KMS-11 (cell line): ENCODE measurements around the gene LARP1B.

ENCODE experiments used
- H2AFZ ChIP-seq: fragments of 200-600 bp; sonication (generic); 2 replicates; pipeline ENCODE4 v1.6.1; 2016; ENCODE audit warnings: antibody characterized with exemption, mixed run types, low read depth
- H3K27ac ChIP-seq: fragments of 200-600 bp; sonication (generic); 2 replicates; pipeline ENCODE4 v1.6.1; 2016; ENCODE audit warnings: mild to moderate bottlenecking, mixed run types
- H3K27me3 ChIP-seq: fragments of 200-600 bp; sonication (generic); 2 replicates; pipeline ENCODE4 v1.6.1; 2017; ENCODE audit warnings: mild to moderate bottlenecking, low read depth, mixed run types, moderate library complexity; ENCODE audit not compliant: insufficient read depth
- H3K36me3 ChIP-seq: fragments of 200-600 bp; sonication (generic); 2 replicates; pipeline ENCODE4 v1.6.1; 2017; ENCODE audit warnings: mild to moderate bottlenecking, mixed run types; ENCODE audit not compliant: insufficient read depth
- H3K4me1 ChIP-seq: fragments of 200-600 bp; sonication (generic); 2 replicates; pipeline ENCODE4 v1.6.1; 2016; ENCODE audit warnings: mild to moderate bottlenecking, low read depth, mixed run types; ENCODE audit not compliant: poor library complexity, severe bottlenecking
- H3K4me2 ChIP-seq: fragments of 200-600 bp; sonication (generic); 2 replicates; pipeline ENCODE4 v1.7.0; 2016; ENCODE audit warnings: mild to moderate bottlenecking, mixed run types
- H3K4me3 ChIP-seq: fragments of 200-600 bp; sonication (generic); IDR thresholded peaks from 2 replicates; pipeline ENCODE4 v1.6.1; 2017; ENCODE audit warnings: low read depth, low read length, mixed read lengths; ENCODE audit not compliant: insufficient read depth
- H3K79me2 ChIP-seq: fragments of 200-600 bp; sonication (generic); 2 replicates; pipeline ENCODE4 v1.6.1; 2016; ENCODE audit warnings: low read depth, mixed run types; ENCODE audit not compliant: insufficient read depth
- H3K9ac ChIP-seq: fragments of 200-600 bp; sonication (generic); 2 replicates; pipeline ENCODE4 v1.6.1; 2016; ENCODE audit warnings: mild to moderate bottlenecking, mixed run types
- H4K20me1 ChIP-seq: fragments of 200-600 bp; sonication (generic); 2 replicates; pipeline ENCODE4 v1.6.1; 2016; ENCODE audit warnings: mild to moderate bottlenecking, mixed run types; ENCODE audit not compliant: insufficient read depth
- TF ChIP-seq, protein P1 (sequence below): fragments of 200-600 bp; sonication (generic); conservative IDR thresholded peaks from 2 replicates; pipeline ENCODE4 v1.6.1; 2017; ENCODE audit warnings: low read depth, mild to moderate bottlenecking, antibody characterized with exemption, low read length, moderate library complexity, mixed read lengths

Gene LARP1B

DNA sequence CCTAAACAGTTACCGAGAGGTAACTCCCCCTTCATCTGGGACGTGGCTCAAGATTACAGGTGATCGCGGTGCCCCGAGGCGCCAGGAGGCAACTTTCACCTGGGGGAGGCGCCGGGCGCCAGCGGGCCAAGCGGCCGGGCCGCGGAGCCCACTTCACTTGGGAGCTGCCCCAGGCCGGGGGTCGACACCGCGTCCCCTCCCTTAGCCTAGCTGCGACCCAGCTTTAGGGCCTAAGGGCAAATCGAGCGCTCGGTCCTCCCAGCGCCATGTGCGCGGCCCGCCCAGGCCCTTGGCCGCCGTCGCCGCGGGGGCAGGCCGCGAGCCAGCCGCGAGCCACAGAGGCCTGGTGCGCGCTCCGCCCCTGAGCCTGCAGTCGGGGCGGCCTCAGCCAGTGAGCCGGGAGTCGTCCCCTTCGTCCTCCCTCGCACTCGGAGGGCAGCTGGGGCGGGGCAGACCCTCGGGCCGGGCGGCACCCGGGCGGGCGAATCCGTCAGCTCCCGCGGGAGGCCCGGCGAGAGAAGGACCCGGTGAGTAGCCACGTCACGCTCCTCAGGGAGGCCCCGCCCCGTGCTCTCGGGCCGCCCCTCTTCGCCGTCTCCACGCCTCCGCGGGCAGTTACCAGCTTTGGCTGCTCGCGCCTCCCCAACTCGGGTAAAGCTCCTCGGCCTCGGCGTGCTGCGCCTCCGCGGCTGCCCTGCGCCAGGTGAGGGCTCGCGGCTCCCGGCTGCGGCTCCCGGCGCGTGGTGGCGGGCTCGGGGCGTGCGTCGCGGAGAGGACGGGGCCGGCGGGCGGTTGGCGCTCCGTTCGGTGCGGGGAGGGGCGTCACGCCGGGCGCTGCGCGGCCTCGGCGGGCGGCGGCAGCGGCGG, at the start of gene LARP1B:
LARP1B (plus strand) TSS at position 614 of the 867 bp plus-strand sequence. CDS start 13,640 bp downstream, outside the sequence.
- Histone ChIP-seq H4K20me1 (peaks cover 6% of the 10 kb centered on the region; the same call in 1 of the 2 replicates), H3K4me1 (peaks cover 10% of the 10 kb centered on the region), H3K27ac (peak within 1 kb of the TSS; percentile 96), H3K79me2 (peaks cover 35% of the 10 kb centered on the region), H3K4me2 (peak within 1 kb of the TSS; percentile 71), H3K4me3 (no peak within 1 kb of the TSS), H2AFZ (peak within 1 kb of the TSS; percentile 82), H3K9ac (peak within 1 kb of the TSS; percentile 96), H3K36me3 (no peaks in the 10 kb centered on the region), H3K27me3 (no peaks in the 10 kb centered on the region)
- TF ChIP-seq, protein P1, sequence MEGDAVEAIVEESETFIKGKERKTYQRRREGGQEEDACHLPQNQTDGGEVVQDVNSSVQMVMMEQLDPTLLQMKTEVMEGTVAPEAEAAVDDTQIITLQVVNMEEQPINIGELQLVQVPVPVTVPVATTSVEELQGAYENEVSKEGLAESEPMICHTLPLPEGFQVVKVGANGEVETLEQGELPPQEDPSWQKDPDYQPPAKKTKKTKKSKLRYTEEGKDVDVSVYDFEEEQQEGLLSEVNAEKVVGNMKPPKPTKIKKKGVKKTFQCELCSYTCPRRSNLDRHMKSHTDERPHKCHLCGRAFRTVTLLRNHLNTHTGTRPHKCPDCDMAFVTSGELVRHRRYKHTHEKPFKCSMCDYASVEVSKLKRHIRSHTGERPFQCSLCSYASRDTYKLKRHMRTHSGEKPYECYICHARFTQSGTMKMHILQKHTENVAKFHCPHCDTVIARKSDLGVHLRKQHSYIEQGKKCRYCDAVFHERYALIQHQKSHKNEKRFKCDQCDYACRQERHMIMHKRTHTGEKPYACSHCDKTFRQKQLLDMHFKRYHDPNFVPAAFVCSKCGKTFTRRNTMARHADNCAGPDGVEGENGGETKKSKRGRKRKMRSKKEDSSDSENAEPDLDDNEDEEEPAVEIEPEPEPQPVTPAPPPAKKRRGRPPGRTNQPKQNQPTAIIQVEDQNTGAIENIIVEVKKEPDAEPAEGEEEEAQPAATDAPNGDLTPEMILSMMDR: 0 out of 2 replicates have a peak, but pooled peaks have one; percentile 3

DNA sequence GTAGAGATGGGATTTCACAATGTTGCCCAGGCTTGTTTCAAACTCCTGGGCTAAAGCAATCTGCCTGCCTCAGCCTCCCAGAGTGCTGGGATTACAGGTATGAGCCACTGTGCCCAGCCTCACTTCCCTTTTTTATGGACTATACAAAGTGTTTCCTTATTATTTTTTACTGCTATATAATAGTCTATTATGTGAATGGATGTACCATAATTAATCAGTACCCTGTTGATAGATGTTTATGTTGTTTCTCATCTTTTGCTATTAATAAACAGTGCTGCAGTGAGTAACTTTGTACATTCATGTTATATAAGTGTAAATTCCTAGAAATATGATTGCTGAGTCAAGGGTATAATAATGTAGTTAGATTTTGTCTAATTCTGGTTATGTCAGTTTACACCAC, 35.8 kb upstream of the LARP1B start:
- Histone ChIP-seq H4K20me1 (no peaks in the 10 kb centered on the region), H3K4me2 (no peak overlapping the region), H3K36me3 (no peaks in the 10 kb centered on the region), H3K79me2 (no peaks in the 10 kb centered on the region), H3K27ac (no peak overlapping the region), H3K9ac (no peak overlapping the region), H3K4me3 (no peak overlapping the region), H3K4me1 (no peaks in the 10 kb centered on the region), H3K27me3 (no peaks in the 10 kb centered on the region), H2AFZ (no peak overlapping the region)
- TF ChIP-seq, protein P1: no peak

DNA sequence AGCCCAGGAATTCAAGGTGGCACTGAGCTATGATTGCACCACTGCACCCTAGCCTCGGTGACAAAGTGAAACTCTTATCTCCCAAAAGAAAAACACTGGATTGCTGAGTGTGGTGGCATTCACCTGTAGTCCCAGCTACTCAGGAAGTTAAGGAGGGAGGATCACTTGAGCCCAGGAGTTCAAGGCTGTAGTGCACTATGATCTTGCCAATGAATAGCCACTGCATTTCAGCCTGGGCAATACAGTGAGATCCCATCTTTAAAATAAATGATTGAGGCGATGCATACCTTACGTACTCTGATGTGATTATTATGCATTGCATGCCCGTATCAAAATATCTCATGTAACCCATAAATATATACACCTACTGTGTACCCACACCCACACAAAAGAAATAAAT, 31.2 kb upstream of the LARP1B start:
- H3K36me3 ChIP-seq: no peaks in the 10 kb centered on the region
- no peak overlapping the region for H3K9ac ChIP-seq
- no peaks in the 10 kb centered on the region for H3K27me3 ChIP-seq
- H2AFZ ChIP-seq: no peak overlapping the region
- H4K20me1 ChIP-seq: no peaks in the 10 kb centered on the region
- no peaks in the 10 kb centered on the region for H3K79me2 ChIP-seq
- no peak overlapping the region for H3K27ac ChIP-seq
- no peak overlapping the region for H3K4me3 ChIP-seq
- TF ChIP-seq, protein P1: no peak
- H3K4me1 ChIP-seq: no peaks in the 10 kb centered on the region
- H3K4me2 ChIP-seq: no peak overlapping the region

DNA sequence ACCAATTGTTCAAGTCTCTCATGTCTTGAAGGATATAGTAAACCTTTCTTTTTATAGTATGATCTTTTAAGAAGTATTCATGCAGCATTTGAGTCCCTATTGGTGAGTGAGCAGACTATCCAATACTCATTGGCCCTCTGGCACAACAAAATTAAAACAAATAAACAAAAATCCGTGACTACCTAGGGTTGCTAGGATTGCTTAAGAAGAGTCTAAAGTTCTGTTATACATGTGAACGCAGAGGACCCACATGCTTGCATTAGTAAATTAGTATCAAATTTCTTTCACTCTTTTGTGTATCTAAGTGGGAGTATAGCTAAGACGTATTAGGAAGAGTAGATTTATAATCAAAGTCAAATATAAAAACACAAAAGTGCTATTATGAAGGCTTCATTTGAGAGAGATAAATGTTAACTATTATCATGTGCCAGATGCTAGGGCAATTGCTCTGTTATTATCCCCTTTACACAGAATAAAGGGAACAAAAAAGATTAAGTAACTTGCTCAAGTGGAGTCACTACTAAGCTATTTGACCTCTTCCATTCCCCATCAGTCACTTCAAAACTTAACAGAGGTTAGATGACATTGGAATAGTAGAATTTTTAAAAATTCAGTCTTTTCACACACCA, 29.2 kb upstream of the LARP1B start:
- Histone ChIP-seq H3K9ac (no peak overlapping the region), H3K4me3 (no peak overlapping the region), H3K27ac (no peak overlapping the region), H2AFZ (no peak overlapping the region), H3K79me2 (no peaks in the 10 kb centered on the region), H3K36me3 (no peaks in the 10 kb centered on the region), H3K4me2 (no peak overlapping the region), H4K20me1 (no peaks in the 10 kb centered on the region), H3K27me3 (no peaks in the 10 kb centered on the region), H3K4me1 (no peaks in the 10 kb centered on the region)
- TF ChIP-seq, protein P1: no peak
